ENCODE measurements around the gene SPON2.

GRCh38 chr4:1221155-1221870 lies 48.9 kb upstream of the SPON2 start:
- TF ChIP-seq CTCF (conservative IDR thresholded peaks at IDR 0.05; ENCODE audit: low read length): no peak
- TF ChIP-seq EZH2phosphoT487 (IDR thresholded peaks at IDR 0.05; ENCODE audit: borderline replicate concordance, low read depth, low read length): no peak
